ENCODE measurements around the gene SLC1A7. TPM values are rescaled to one million over a fixed set of nuclear protein-coding genes. Genes with fewer than 3 reads are reported as not detected.

SLC1A7 gene
- total and polyA plus RNA-seq, 2 donors (not counting 1 experiment from before 2014, with no cell fraction given): 0.10 TPM; not detected in 1

GRCh38 chr1:53120659-53121058 is 21.8 kb downstream of the SLC1A7 start:
- H3K36me3 ChIP-seq (replicated peaks in 1 of 2; ENCODE audit: control extremely low read depth in 1 of 2, control insufficient read depth in 1 of 2, extremely low read depth in 1 of 2, insufficient read depth in 2 of 2, low read length in 1 of 2): no peaks in the 10 kb centered on the region
- no peaks in the 10 kb centered on the region for H4K20me1 ChIP-seq (ENCODE audit: control insufficient read depth, insufficient read depth, low read length, poor library complexity, severe bottlenecking)
- no peaks in the 10 kb centered on the region for H3K27me3 ChIP-seq (replicated peaks in 1 of 4; ENCODE audit: control extremely low read depth in 1 of 4, control insufficient read depth in 3 of 4, insufficient read depth in 4 of 4, low read length in 3 of 4)
- Mint-ChIP-seq H3K9me3 (ENCODE audit: insufficient read depth) (no peaks in the 10 kb centered on the region), H3K27me3 (peaks cover 13% of the 10 kb centered on the region), H3K4me3 (no peak overlapping the region), H3K27ac (no peak overlapping the region), H3K4me1 (no peaks in the 10 kb centered on the region)
- H3K4me3 ChIP-seq (ENCODE audit: control extremely low read depth in 1 of 5, extremely low read depth in 1 of 5, insufficient read depth in 1 of 5, low read depth in 2 of 5, low read length in 4 of 5): no peak overlapping the region
- DNase-seq (no peak), ATAC-seq (ENCODE audit: low read depth) (no peak)
- H3K4me2 ChIP-seq (replicated peaks; ENCODE audit: low read depth, low read length, poor library complexity, severe bottlenecking): no peak overlapping the region
- intact Hi-C loops (cut with micrococcal nuclease): no loop called here
- H3K9me3 ChIP-seq (ENCODE audit: control extremely low read depth in 1 of 3, control insufficient read depth in 2 of 3, insufficient read depth in 1 of 3, low read length in 2 of 3): no peaks in the 10 kb centered on the region
- TF ChIP-seq CTCF (IDR thresholded peaks at IDR 0.05): no peak
- no peak for TF ChIP-seq EZH2 (IDR thresholded peaks at IDR 0.05; ENCODE audit: borderline replicate concordance, insufficient read depth, low read depth, low read length, poor library complexity, severe bottlenecking)
- no peak overlapping the region for H3K27ac ChIP-seq (ENCODE audit: low read length in 2 of 2)
- H2AFZ ChIP-seq (ENCODE audit: insufficient read depth, low read depth, low read length, poor library complexity, severe bottlenecking): no peak overlapping the region
- ChIA-PET POLR2A (no interaction called here), CTCF (no interaction called here)
- H3K4me1 ChIP-seq (ENCODE audit: control insufficient read depth in 2 of 2, insufficient read depth in 2 of 2, low read length in 2 of 2): no peaks in the 10 kb centered on the region
- no peaks in the 10 kb centered on the region for H3K79me2 ChIP-seq (ENCODE audit: control insufficient read depth, insufficient read depth, low read length)
- H3K9ac ChIP-seq (ENCODE audit: low read length): no peak overlapping the region
- WGBS (ENCODE audit: insufficient coverage): 89% methylated on average over 8 of the region's 12 CpGs

GRCh38 chr1:53117836-53118235 is 24.6 kb downstream of the SLC1A7 start:
- Mint-ChIP-seq H3K9me3 (ENCODE audit: insufficient read depth) (no peaks in the 10 kb centered on the region), H3K27me3 (peaks cover 13% of the 10 kb centered on the region), H3K4me3 (no peak overlapping the region), H3K27ac (no peak overlapping the region), H3K4me1 (no peaks in the 10 kb centered on the region)
- no peak overlapping the region for H3K4me3 ChIP-seq (ENCODE audit: control extremely low read depth in 1 of 5, extremely low read depth in 1 of 5, insufficient read depth in 1 of 5, low read depth in 2 of 5, low read length in 4 of 5)
- H3K9ac ChIP-seq (ENCODE audit: low read length): no peak overlapping the region
- intact Hi-C loops (cut with micrococcal nuclease): no loop called here
- no peaks in the 10 kb centered on the region for H3K36me3 ChIP-seq (replicated peaks in 1 of 2; ENCODE audit: control extremely low read depth in 1 of 2, control insufficient read depth in 1 of 2, extremely low read depth in 1 of 2, insufficient read depth in 2 of 2, low read length in 1 of 2)
- CTCF ChIA-PET: interaction anchor here (1.5 kb wide), 1 partner anchor 30 kb away, joined by 3 read pairs; no protein-coding TSS in a partner anchor
- no peaks in the 10 kb centered on the region for H3K79me2 ChIP-seq (ENCODE audit: control insufficient read depth, insufficient read depth, low read length)
- TF ChIP-seq CTCF (IDR thresholded peaks at IDR 0.05) (no peak), EZH2 (IDR thresholded peaks at IDR 0.05; ENCODE audit: borderline replicate concordance, insufficient read depth, low read depth, low read length, poor library complexity, severe bottlenecking) (no peak)
- no peak overlapping the region for H3K4me2 ChIP-seq (replicated peaks; ENCODE audit: low read depth, low read length, poor library complexity, severe bottlenecking)
- DNase-seq (no peak), ATAC-seq (ENCODE audit: low read depth) (no peak)
- H4K20me1 ChIP-seq (ENCODE audit: control insufficient read depth, insufficient read depth, low read length, poor library complexity, severe bottlenecking): no peaks in the 10 kb centered on the region
- no peaks in the 10 kb centered on the region for H3K27me3 ChIP-seq (replicated peaks in 1 of 4; ENCODE audit: control extremely low read depth in 1 of 4, control insufficient read depth in 3 of 4, insufficient read depth in 4 of 4, low read length in 3 of 4)
- WGBS (ENCODE audit: insufficient coverage): 87% methylated on average over 8 of the region's 9 CpGs
- POLR2A ChIA-PET: no interaction called here
- H3K4me1 ChIP-seq (ENCODE audit: control insufficient read depth in 2 of 2, insufficient read depth in 2 of 2, low read length in 2 of 2): no peaks in the 10 kb centered on the region
- no peak overlapping the region for H3K27ac ChIP-seq (ENCODE audit: low read length in 2 of 2)
- no peak overlapping the region for H2AFZ ChIP-seq (ENCODE audit: insufficient read depth, low read depth, low read length, poor library complexity, severe bottlenecking)
- H3K9me3 ChIP-seq (ENCODE audit: control extremely low read depth in 1 of 3, control insufficient read depth in 2 of 3, insufficient read depth in 1 of 3, low read length in 2 of 3): peaks cover 0 to under 1% (median 0%) of the 10 kb centered on the region in 3 donors
